AG09309 (cell line): Measurements from ENCODE around the gene PARVA.

Experiments
- DNase-seq: peaks from one replicate; pipeline ENCODE4 v3.0.0-alpha.2; 2010; ENCODE audit warnings: low read depth
- H3K4me3 ChIP-seq: 2 replicates; pipeline ENCODE4 v1.5.1; 2011; ENCODE audit warnings: mild to moderate bottlenecking, low read depth, low read length, moderate library complexity; ENCODE audit not compliant: control insufficient read depth
- CTCF ChIP-seq: IDR thresholded peaks from 2 replicates; pipeline ENCODE4 v1.5.1; 2011; ENCODE audit warnings: mild to moderate bottlenecking, low read depth, low read length, inconsistent platforms; ENCODE audit not compliant: insufficient read depth, control insufficient read depth; ENCODE audit errors: missing control alignments

PARVA gene

GRCh38 chr11:12430351-12430750 is 53.0 kb downstream of the PARVA start:
- H3K4me3 ChIP-seq, result no peak overlapping the region
- TF ChIP-seq CTCF, result no peak
- DNase-seq, result no peak

DNA sequence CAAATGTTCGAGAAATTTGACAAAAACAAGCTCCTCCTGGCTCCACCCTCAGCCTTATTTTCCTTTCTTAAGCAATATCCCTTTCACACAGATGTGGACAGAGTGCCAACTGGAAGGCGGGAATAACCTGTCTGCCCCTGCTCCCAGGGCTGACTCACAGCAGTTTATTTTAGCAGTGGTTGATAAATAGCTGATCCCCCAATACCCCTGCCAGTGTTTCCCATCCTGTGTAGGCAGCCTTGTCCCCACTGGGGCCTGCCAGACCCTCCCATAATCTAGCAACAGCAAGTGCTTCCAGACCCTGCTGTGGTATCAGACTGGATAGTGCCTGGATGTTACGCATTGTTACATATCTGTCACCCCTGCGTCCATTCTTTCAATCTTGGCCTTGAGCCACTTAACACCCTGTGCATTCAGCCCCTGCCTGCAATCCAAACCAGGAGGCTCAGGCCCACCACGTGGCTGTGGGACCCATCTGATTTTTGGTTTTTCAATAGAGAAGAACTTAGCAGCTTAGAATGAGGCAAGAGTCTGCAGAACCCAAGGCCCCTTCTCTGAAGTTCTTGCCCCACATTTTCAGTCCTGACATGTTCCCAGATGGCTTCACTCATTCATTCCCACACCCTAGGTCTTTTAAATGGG is 53.7 kb downstream of the PARVA start:
- DNase-seq, result peak; percentile 63
- no peak overlapping the region for H3K4me3 ChIP-seq
- no peak for TF ChIP-seq CTCF

DNA sequence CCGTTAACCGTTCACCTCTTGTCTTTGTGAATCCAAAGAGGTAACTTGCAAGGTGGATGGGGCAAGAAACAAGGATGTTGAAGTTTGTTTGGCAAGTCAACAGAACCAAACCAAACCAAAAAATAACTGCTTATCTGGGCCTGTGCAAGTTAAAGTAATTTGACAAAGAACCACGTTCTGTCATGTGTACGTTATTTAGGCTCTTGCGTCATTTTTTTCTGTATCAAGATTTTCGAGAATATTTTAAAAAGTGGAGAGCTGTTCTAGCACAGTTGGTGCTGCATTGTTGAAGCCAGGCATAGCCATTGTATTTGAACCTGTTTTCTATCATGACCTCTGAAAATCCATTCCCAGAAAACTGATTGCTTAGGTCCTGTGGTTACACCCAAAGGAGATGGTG is 55.1 kb downstream of the PARVA start:
- no peak overlapping the region for H3K4me3 ChIP-seq
- no peak for TF ChIP-seq CTCF

GRCh38 chr11:12433121-12433520 is 55.8 kb downstream of the PARVA start:
- DNase-seq, result no peak
- TF ChIP-seq CTCF, result no peak
- H3K4me3 ChIP-seq, result no peak overlapping the region

More for the DNA sequence above, 55.1 kb downstream of the PARVA start:
- no peak for DNase-seq

- peak; percentile 77 for DNase-seq
- H3K4me3 ChIP-seq, result no peak overlapping the region
- no peak for TF ChIP-seq CTCF
Measured at GRCh38 chr11:12433571-12434324, 56.4 kb downstream of the PARVA start.

- no peak for DNase-seq
- no peak for TF ChIP-seq CTCF
- no peak overlapping the region for H3K4me3 ChIP-seq
Measured at GRCh38 chr11:12434325-12434654, 56.9 kb downstream of the PARVA start.

DNA sequence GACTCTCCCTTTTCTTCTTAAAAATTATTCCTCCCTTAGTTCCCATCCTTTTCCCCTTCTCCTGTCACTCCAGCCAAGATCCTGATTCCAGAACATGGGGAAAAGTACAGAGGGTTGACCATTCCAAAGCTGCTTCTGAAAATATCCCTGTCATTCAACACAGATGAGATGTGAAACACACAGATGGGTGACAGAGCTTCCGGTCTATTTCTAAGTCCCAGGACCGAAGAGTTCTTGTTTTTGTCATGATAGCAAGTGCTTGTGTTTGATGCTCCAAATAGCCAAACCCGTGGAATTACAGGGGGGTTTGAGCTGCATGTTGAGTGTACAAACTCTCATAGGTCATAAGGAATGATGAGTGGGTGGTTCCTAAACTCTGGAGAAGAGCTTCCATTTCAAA is 57.9 kb downstream of the PARVA start:
- no peak overlapping the region for H3K4me3 ChIP-seq
- no peak for TF ChIP-seq CTCF
- DNase-seq, result no peak
